Activated T-helper 1 cell treated with anti-CD3 and anti-CD28 coated beads, Interleukin-2, amount 50 U/mL, for 16 hours (primary cell): ENCODE data around the gene TRERF1.

Experiments used
- DNase-seq, 2 donors: peaks; one replicate each; pipeline ENCODE4 v3.0.0-alpha.2; 2020; ENCODE audit warnings: low read depth in 1 of 2, low spot score in 1 of 2

Gene TRERF1

GRCh38 chr6:42369568-42369967 lies 82.2 kb downstream of the TRERF1 start:
- no peak for DNase-seq

GRCh38 chr6:42368181-42368580 lies 83.5 kb downstream of the TRERF1 start:
- DNase-seq = peak in 1 of 2 donors; percentile 39

GRCh38 chr6:42367353-42368011 lies 84.2 kb downstream of the TRERF1 start:
- no peak for DNase-seq

- DNase-seq = no peak
These were observed 84.8 kb downstream of the TRERF1 start for GRCh38 chr6:42366999-42367352.

GRCh38 chr6:42366011-42366705 lies 85.6 kb downstream of the TRERF1 start:
- DNase-seq = no peak

- DNase-seq = no peak
These were observed 86.7 kb downstream of the TRERF1 start for GRCh38 chr6:42365021-42365420.

GRCh38 chr6:42363926-42364849 lies 87.5 kb downstream of the TRERF1 start:
- DNase-seq = no peak

GRCh38 chr6:42361036-42361435 lies 90.7 kb downstream of the TRERF1 start:
- no peak for DNase-seq

GRCh38 chr6:42359021-42359420 lies 92.7 kb downstream of the TRERF1 start:
- no peak for DNase-seq

- DNase-seq = no peak
These were observed 96.3 kb downstream of the TRERF1 start for GRCh38 chr6:42355416-42355815.

- DNase-seq = no peak
These were observed 97.0 kb downstream of the TRERF1 start for GRCh38 chr6:42354702-42355101.

GRCh38 chr6:42352856-42353564 lies 98.7 kb downstream of the TRERF1 start:
- no peak for DNase-seq

GRCh38 chr6:42350911-42351310 lies 100.8 kb downstream of the TRERF1 start:
- DNase-seq = no peak

- DNase-seq = no peak
These were observed 101.8 kb downstream of the TRERF1 start for GRCh38 chr6:42349753-42350511.

GRCh38 chr6:42347456-42347855 lies 104.3 kb downstream of the TRERF1 start:
- DNase-seq = no peak

GRCh38 chr6:42345696-42346416 lies 105.9 kb downstream of the TRERF1 start:
- no peak for DNase-seq

GRCh38 chr6:42344756-42345155 lies 107.0 kb downstream of the TRERF1 start:
- no peak for DNase-seq

- no peak for DNase-seq
These were observed 109.8 kb downstream of the TRERF1 start for GRCh38 chr6:42341771-42342553.

GRCh38 chr6:42341221-42341620 lies 110.5 kb downstream of the TRERF1 start:
- DNase-seq = no peak
